Activated CD8-positive, alpha-beta memory T cell treated with anti-CD3 and anti-CD28 coated beads for 48 hours (primary cell): ENCODE measurements around the gene ZNG1F.
"Not testable (repeated sequence)": the region's sequence is repeated elsewhere in the genome, so short reads cannot be mapped to it uniquely, and the experiment has no call there.

Experiments used
- DNase-seq, 3 experiments: peaks; one replicate each; pipeline ENCODE4 v3.0.0-alpha.2; 2020; ENCODE audit warnings: low read depth in 2 of 3, low spot score in 2 of 3

The ZNG1F gene

DNA sequence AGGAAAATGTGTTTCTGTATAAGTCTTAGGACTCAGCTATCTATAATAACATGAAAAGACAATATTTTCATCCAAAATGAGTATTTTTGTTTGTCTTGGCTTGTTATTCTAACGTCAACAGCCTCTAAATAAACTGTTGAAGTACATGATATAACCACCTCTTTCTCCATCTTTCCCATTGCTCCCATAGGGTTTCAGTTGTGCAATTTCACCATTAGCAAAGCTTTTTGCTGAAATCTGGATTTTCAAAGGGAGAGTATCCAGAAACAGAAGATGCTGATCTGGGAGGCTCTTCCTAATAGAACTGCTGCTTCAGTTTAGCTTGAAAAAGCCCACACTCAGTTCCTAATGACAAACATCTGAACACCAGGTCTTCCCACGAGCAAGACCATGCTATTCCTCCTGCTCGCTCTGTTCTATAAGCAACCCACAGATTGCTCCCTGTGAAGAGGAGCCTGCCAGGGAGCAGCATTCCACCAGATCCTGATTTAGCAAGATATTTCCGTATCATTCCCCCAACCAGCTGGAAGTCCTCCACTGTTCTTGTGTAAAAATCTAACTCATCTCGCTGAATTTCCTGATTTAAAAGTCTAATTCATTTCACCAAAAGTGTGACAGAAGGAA lies 101.8 kb downstream of the ZNG1F start:
- DNase-seq: not testable (repeated sequence)

DNA sequence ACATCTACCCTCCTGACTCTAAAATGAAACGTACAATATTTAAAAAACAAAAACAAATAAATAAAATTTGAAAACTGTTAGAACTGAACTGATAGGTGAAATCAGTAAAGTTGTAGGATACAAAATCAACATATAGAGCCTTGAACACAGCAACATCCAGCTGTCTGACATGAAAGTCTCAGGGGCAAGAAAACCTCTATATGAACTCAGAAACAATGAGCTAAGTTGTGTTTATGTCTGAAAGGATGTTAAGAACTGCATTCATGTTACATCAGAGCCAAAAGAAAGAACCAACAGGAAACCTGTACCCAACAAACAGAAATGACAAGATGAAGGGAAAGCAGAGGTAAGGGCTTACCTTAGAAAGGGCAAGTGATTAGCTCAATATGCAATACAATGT lies 102.4 kb downstream of the ZNG1F start:
- not testable (repeated sequence) for DNase-seq

DNA sequence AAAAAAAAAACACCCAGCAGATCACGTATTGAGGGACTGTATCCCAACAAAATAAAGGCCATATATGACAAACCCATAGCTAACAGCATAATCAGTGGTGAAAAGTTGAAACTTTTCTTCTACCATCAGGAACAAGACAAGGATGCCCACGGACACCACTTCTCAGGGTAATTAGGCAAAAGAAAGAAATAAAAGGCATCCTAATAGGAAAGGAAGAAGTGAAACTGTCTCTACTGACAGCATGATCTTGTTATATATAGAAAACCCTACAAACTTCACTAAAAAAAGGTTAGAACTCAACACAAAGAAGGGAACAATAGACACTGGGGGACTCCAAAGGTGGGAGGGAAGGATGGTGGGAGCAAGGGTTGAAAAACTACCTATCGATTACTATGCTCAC lies 102.9 kb downstream of the ZNG1F start:
- DNase-seq: not testable (repeated sequence)

DNA sequence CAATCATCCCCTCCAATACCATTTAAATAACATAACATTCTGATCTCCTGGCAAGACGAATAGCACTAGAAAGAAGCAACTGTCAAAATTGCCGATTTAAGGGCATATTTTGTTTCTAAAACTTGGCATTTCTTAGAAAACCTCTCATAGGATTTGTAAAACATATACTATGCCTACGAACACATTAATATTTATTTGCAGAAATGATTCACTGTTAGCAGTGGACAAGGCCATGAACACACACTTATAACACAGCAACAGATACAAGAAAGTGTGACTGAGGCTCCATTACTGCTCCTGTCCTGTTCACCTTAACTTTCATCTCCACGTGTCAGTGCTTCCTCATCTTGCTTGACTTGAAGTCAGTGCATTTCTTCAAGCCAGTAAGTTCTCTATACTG lies 106.8 kb downstream of the ZNG1F start:
- not testable (repeated sequence) for DNase-seq
